NT2/D1 (cell line): ENCODE measurements around the gene RAB8A.
A peak's percentile ranks its signal among the peaks of the same experiment; 100 is the strongest.
"Not testable (repeated sequence)": the region's sequence is repeated elsewhere in the genome, so short reads cannot be mapped to it uniquely, and the experiment has no call there.

Experiments
- DNase-seq: peaks from one replicate; pipeline ENCODE4 v3.0.0-alpha.2; 2011; ENCODE audit warnings: low read depth, low spot score
- H3K27me3 ChIP-seq: 2 replicates; pipeline ENCODE4 v1.6.0; 2011; ENCODE audit warnings: mild to moderate bottlenecking; ENCODE audit not compliant: insufficient read length, insufficient read depth
- H3K36me3 ChIP-seq: 2 replicates; pipeline ENCODE4 v1.6.1; 2011; ENCODE audit warnings: mild to moderate bottlenecking, low read length, mixed read lengths; ENCODE audit not compliant: insufficient read depth, insufficient read length
- H3K4me1 ChIP-seq: 2 replicates; pipeline ENCODE4 v1.5.1; 2011; ENCODE audit not compliant: insufficient read depth, insufficient read length
- H3K4me3 ChIP-seq: 2 replicates; pipeline ENCODE4 v1.5.1; 2011; ENCODE audit warnings: low read depth; ENCODE audit not compliant: insufficient read length
- H3K9ac ChIP-seq: 2 replicates; pipeline ENCODE4 v1.6.0; 2011; ENCODE audit warnings: low read depth; ENCODE audit not compliant: insufficient read length
- H3K9me3 ChIP-seq: 2 replicates; pipeline ENCODE4 v1.5.1; 2011; ENCODE audit warnings: mild to moderate bottlenecking, low read length; ENCODE audit not compliant: insufficient read depth
- SUZ12 ChIP-seq: IDR thresholded peaks from 2 replicates; pipeline ENCODE4 v1.6.1; 2011; ENCODE audit not compliant: insufficient read length, insufficient read depth; ENCODE audit errors: extremely low read depth
- YY1 ChIP-seq: IDR thresholded peaks from 2 replicates; pipeline ENCODE4 v1.6.1; 2011; ENCODE audit not compliant: insufficient read length, insufficient read depth
- ZNF274 ChIP-seq: IDR thresholded peaks from 2 replicates; pipeline ENCODE4 v1.6.1; 2011; ENCODE audit warnings: mild to moderate bottlenecking, low read depth, low read length

RAB8A gene

DNA sequence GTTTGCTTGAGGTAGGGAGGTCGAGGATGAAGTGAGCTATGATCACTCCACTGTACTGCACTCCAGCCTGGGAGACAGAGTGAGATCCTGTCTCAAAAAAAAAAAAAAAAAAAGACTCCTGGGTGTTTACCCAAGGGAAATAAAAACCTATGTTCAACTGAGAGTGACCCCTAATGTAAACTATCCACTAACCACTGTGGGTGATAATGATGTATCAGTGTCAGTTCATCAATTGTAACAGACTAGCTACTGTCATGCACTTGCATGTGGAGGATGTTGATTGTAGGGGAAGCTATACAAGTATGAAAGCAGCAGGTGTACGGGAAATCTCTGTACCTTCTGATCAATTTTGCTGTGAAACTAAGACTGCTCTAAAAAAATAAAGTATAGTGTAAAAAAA, 64.3 kb downstream of the RAB8A start:
- H3K9ac ChIP-seq = no peak overlapping the region
- H3K27me3 ChIP-seq = no peaks in the 10 kb centered on the region
- no peaks in the 10 kb centered on the region for H3K36me3 ChIP-seq
- no peaks in the 10 kb centered on the region for H3K4me1 ChIP-seq
- TF ChIP-seq ZNF274 (no peak), SUZ12 (no peak), YY1 (no peak)
- no peak overlapping the region for H3K4me3 ChIP-seq
- no peak for DNase-seq
- H3K9me3 ChIP-seq = no peaks in the 10 kb centered on the region; the same call in 1 of the 2 replicates

DNA sequence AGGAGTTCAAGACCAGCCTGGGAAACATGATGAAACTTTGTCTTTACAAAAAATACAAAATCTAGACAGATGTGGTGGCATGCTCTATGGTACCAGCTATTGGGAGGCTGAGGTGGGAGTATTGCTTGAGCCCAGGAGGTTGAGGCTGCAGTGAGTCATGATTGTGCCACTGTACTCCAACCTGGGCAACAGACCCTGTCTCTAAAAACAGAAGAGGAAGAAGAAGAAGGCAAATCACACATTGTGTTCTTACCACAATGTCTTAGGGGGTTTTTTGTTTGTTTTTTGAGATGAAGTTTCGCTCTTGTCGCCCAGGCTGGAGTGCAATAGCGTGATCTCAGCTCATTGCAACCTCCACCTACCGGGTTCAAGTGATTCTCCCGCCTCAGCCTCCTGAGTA, 67.2 kb downstream of the RAB8A start:
- not testable (repeated sequence) for H3K4me3 ChIP-seq, H3K9me3 ChIP-seq, H3K9ac ChIP-seq, DNase-seq, H3K36me3 ChIP-seq, H3K4me1 ChIP-seq, H3K27me3 ChIP-seq

DNA sequence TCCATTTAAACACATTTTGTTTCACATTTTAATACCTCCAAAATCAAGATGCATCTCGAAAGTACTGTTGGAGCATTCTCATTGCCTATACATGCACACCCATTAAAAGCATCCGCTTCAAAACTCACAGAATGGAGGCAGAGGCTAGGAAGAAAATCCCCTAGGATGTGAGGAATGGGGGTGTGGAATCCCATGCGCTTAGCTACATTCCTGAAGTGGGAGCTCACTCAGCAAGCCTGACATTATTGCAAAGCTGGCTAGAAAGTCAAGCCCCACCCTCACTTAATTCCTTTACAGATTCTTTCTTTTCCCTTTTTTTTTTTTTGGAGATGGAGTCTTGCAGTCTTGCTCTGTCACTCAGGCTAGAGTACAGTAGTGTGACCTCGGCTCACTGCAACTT, 68.9 kb downstream of the RAB8A start:
- peak; percentile 68 for DNase-seq
- Histone ChIP-seq H3K27me3 (no peaks in the 10 kb centered on the region), H3K36me3 (no peaks in the 10 kb centered on the region), H3K4me1 (no peaks in the 10 kb centered on the region), H3K9me3 (no peaks in the 10 kb centered on the region), H3K9ac (no peak overlapping the region), H3K4me3 (no peak overlapping the region)
- TF ChIP-seq YY1 = no peak
- no peak for TF ChIP-seq SUZ12
- TF ChIP-seq ZNF274 = no peak
